ENCODE measurements around the gene EDDM3A. TPM values are rescaled to one million over a fixed set of nuclear protein-coding genes. Genes with fewer than 3 reads are reported as not detected.
"Not testable (repeated sequence)": the region's sequence is repeated elsewhere in the genome, so short reads cannot be mapped to it uniquely, and the experiment has no call there.

The EDDM3A gene
- total RNA-seq, 4 donors from 2014 or later, result not detected

DNA sequence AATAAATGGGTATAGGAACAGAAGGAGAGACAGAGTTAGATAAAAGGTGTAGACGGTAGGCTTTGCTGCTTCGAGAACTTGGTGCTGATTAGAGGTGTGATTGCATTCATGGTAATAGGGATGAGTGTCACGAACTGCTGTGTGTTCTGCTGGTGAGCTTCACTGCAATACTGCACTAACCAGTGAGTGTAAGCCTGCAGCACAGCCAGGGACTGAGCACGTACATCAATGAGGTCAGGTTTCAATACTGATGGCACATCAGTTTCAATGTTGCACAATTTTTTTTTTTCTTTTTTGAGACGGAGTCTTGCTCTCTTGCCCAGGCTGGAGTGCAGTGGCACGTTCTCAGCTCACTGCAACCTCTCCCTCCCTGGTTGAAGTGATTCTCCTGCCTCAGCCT lies 24.9 kb upstream of the EDDM3A start:
- intact Hi-C loops (cut with DNase I; ENCODE audit: low total_unique reads) (no loop called here), in situ Hi-C loops (cut with MboI; ENCODE audit: low sequenced_read_pairs in 4 of 4) (no loop called here)
- Histone ChIP-seq H3K27me3 (peaks cover 0 to 23% (median 9%) of the 10 kb centered on the region in 3 donors), H3K4me3 (no peak overlapping the region), H3K36me3 (no peaks in the 10 kb centered on the region), H3K9me3 (no peaks in the 10 kb centered on the region), H3K4me1 (no peaks in the 10 kb centered on the region), H3K27ac (no peak overlapping the region)
- no peak for TF ChIP-seq POLR2A (IDR thresholded peaks at IDR 0.05)
- TF ChIP-seq, protein P1, sequence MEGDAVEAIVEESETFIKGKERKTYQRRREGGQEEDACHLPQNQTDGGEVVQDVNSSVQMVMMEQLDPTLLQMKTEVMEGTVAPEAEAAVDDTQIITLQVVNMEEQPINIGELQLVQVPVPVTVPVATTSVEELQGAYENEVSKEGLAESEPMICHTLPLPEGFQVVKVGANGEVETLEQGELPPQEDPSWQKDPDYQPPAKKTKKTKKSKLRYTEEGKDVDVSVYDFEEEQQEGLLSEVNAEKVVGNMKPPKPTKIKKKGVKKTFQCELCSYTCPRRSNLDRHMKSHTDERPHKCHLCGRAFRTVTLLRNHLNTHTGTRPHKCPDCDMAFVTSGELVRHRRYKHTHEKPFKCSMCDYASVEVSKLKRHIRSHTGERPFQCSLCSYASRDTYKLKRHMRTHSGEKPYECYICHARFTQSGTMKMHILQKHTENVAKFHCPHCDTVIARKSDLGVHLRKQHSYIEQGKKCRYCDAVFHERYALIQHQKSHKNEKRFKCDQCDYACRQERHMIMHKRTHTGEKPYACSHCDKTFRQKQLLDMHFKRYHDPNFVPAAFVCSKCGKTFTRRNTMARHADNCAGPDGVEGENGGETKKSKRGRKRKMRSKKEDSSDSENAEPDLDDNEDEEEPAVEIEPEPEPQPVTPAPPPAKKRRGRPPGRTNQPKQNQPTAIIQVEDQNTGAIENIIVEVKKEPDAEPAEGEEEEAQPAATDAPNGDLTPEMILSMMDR (IDR thresholded peaks at IDR 0.05 in 4 of 5, conservative IDR thresholded peaks at IDR 0.05 in 1 of 5), result no peak
- no peak for ATAC-seq
- no peak for DNase-seq

DNA sequence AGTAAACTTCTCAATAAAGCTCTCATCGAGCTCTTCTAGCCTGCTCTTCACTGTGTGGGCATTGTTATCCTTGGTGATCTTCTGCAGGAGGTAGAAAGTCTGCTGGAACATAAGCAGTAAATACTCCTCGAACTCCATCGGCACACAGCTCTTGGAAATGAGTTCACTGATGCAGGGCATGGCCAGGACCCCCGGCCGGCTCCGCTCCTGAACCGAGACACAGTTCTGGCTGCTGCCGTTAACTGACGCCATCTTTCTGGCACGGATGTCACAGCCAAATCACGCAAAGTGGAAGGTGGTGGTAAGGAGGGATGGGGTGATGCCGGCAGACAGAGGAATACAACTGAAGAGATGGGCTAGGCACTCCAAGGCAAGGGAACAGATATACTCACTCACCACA lies 23.7 kb upstream of the EDDM3A start:
- ATAC-seq (no peak), DNase-seq (no peak)
- Histone ChIP-seq H3K27ac (no peak overlapping the region), H3K27me3 (peaks cover 0 to 23% (median 10%) of the 10 kb centered on the region in 3 donors), H3K4me3 (no peak overlapping the region), H3K36me3 (no peaks in the 10 kb centered on the region), H3K4me1 (no peaks in the 10 kb centered on the region), H3K9me3 (no peaks in the 10 kb centered on the region)
- no peak for TF ChIP-seq POLR2A (IDR thresholded peaks at IDR 0.05)
- TF ChIP-seq, protein P1 (IDR thresholded peaks at IDR 0.05 in 4 of 5, conservative IDR thresholded peaks at IDR 0.05 in 1 of 5), result no peak
- in situ Hi-C loops (cut with MboI; ENCODE audit: low sequenced_read_pairs in 4 of 4), result no loop called here
- intact Hi-C loops (cut with DNase I; ENCODE audit: low total_unique reads), result no loop called here

DNA sequence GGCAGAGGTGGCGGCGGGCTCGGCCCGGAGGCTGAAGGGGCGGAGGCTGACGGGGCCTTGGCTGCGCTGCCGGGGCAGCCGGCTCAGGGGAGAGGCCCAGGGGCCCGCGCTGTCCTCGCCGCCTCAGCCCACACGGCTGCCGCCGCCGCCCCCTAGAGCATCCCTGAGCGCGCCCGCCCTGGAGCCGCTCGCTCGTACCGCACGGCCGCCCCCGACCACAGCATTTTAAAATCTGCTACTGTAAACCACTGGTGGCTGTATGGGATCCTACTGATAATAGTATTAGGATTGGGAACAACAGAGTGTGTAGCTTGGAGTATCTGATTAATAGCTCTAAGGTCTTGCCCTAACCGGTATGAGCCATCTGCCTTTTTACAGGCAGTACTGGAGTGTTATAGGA lies 22.2 kb upstream of the EDDM3A start:
- ATAC-seq (no peak), DNase-seq (no peak)
- H3K9me3 ChIP-seq, result no peaks in the 10 kb centered on the region
- H3K4me1 ChIP-seq, result no peaks in the 10 kb centered on the region
- TF ChIP-seq, protein P1 (IDR thresholded peaks at IDR 0.05 in 4 of 5, conservative IDR thresholded peaks at IDR 0.05 in 1 of 5), result no peak
- no peak for TF ChIP-seq POLR2A (IDR thresholded peaks at IDR 0.05)
- no peak overlapping the region for H3K27ac ChIP-seq
- in situ Hi-C loops (cut with MboI; ENCODE audit: low sequenced_read_pairs in 4 of 4) (no loop called here), intact Hi-C loops (cut with DNase I; ENCODE audit: low total_unique reads) (no loop called here)
- H3K36me3 ChIP-seq, result no peaks in the 10 kb centered on the region
- peaks cover 0 to 23% (median 10%) of the 10 kb centered on the region in 3 donors for H3K27me3 ChIP-seq
- H3K4me3 ChIP-seq, result no peak overlapping the region

DNA sequence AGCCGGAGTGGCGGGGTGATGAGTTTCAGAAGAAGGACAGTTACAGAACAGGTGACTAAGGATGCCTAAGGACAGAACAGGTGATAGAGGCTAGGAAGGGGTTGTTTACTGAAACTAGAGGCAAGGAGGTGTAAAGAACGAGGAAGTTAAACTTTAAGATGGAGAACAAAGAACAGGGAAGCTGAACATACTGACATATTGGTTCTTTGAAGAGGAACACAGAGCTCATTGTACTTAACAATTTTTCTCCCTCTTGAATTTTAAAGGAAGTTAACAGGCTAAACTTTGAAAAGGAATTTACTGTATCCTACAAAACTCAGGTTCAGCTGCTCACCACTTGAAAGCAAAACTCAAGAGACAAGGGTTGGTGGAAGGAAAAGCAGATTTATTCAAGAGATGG lies 19.6 kb upstream of the EDDM3A start:
- not testable (repeated sequence) for H3K36me3 ChIP-seq, H3K4me1 ChIP-seq

DNA sequence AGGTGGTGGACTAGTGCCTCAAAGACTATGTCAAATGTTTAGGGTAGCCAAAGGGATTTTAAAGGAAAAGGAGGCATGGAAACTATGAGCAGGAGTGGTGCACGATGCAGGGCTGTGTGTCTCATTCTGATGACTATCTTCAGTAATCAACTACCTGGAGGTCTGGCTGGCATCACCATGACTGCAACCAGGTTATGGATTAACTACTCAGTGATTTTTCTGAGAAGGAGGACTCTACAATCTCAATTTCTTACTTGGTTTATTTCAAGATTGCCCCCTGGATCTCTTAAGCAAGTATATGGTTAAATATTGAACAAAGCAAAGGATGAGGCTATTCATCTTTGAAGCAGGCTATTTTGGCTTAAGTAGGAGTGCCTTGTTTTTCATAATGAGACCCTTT lies 19.2 kb upstream of the EDDM3A start:
- intact Hi-C loops (cut with DNase I; ENCODE audit: low total_unique reads), result no loop called here
- Histone ChIP-seq H3K4me3 (no peak overlapping the region), H3K9me3 (no peaks in the 10 kb centered on the region), H3K4me1 (no peaks in the 10 kb centered on the region), H3K27ac (no peak overlapping the region), H3K27me3 (peaks cover 0 to 23% (median 10%) of the 10 kb centered on the region in 3 donors), H3K36me3 (no peaks in the 10 kb centered on the region)
- no peak for ATAC-seq
- no peak for DNase-seq
- TF ChIP-seq, protein P1 (IDR thresholded peaks at IDR 0.05 in 4 of 5, conservative IDR thresholded peaks at IDR 0.05 in 1 of 5), result no peak
- no peak for TF ChIP-seq POLR2A (IDR thresholded peaks at IDR 0.05)
- in situ Hi-C loops (cut with MboI; ENCODE audit: low sequenced_read_pairs in 4 of 4), result no loop called here

More for the DNA sequence above, 19.6 kb upstream of the EDDM3A start:
- H3K9me3 ChIP-seq; H3K4me3 ChIP-seq; H3K27ac ChIP-seq; intact Hi-C loops (cut with DNase I; ENCODE audit: low total_unique reads); ATAC-seq; DNase-seq; in situ Hi-C loops (cut with MboI; ENCODE audit: low sequenced_read_pairs in 4 of 4): not testable (repeated sequence)
- H3K27me3 ChIP-seq, result peaks cover 0 to 23% (median 10%) of the 10 kb centered on the region in 3 donors
